ENCODE measurements around the gene ATP11C.
"Not testable (repeated sequence)": the region's sequence is repeated elsewhere in the genome, so short reads cannot be mapped to it uniquely, and the experiment has no call there.

Gene ATP11C

DNA sequence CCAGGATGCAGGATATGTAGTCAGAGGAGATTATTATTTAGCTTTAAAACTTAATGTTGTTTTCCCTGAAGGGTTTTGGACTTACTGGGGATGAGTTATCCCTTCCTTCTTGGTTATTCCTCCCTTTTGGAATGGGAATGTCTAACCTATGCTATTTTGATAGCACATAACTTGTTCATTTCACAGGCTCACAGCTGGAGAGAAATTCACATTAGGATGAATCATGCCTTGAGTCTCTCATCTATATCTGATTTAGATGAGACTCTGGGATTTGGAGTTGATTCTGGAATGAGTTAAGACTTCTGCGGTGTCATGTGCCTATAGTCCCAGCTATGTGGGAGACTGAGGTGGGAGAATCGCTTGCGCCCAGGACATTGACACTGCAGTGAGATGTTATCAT is 81.1 kb downstream of the ATP11C start:
- no peak for DNase-seq

GRCh38 chrX:139850968-139851367 is 81.9 kb downstream of the ATP11C start:
- no peak for DNase-seq

- DNase-seq: no peak
These were observed 88.0 kb downstream of the ATP11C start for GRCh38 chrX:139844884-139845283.

DNA sequence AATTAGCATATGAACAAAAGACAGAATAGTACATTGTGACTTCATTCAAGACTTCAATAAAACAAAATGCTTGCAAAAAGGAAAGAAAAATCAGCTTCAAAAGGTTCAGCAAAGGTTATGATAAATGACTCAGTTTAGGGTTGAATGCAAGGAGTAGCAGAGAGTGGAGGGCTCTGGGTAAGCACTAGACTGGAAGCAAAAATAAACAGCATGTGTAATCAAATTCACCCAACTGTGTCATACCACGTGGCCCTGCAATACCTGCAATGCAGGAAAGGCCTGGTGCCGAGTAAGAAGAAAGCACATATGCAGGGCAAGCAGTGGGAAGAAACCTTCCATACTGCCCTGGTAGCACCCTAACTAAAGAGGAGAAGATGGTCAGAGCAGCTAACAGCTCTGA is 88.7 kb downstream of the ATP11C start:
- no peak for DNase-seq

DNA sequence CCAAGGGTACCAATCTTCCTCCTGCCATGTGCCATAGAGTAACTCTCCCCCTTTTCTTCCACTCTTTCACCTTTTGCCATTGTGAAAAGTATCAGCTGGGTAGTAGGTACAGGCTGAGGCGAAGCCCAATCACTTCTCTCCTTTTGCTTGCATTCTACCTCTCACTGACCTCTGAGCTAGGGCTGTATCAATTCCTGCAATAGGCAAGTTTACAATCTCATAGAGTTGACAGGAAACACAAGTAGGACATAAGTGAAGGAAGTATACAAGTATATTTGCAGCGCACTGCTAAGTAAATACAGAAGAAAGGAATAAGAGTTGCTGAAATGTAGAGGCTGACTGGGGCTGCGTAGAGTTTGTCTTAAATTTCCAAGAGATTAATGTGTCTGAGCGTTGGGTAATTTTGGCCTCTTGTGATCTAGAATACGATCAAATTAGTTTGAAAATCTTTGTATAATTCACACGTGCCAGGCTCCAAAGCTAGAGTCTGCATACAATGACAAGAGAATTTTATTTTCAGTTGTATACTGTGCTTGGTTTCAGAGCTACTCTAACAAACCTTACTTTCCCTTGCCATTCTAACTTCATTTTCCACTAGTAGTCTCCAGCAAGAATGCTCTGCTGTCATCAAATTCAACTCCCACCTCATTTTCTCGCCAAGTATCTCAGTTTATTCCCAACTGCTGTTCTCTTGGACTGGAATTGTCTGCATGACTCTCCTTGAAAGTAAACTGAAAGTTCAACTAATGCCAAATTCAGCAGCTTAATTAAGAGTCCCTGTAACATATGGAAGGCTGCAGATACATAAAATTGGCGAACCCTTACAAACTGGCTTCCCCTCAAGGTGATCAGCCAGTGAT is 90.3 kb downstream of the ATP11C start:
- DNase-seq: no peak

- not testable (repeated sequence) for DNase-seq
These were observed 96.5 kb downstream of the ATP11C start for GRCh38 chrX:139836335-139836734.

DNA sequence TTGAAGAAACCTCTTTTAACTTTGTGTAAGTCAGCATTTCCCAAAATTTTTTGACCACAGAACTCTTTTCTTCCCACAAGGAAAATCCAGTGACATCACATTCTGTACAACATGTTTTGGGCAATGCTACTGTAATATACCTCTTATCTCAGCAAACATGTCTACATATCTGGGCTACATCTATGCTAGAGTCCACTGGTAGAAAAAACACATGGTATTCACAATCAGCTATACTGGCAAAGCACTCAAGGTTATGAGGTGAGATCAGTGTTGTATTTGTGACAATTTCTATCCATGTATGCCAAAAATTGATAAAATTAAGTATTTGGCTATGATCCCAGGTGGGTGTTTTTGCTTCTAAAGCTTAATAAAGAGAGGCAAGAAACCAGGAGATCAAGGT is 98.0 kb downstream of the ATP11C start:
- no peak for DNase-seq

GRCh38 chrX:139832718-139833309 is 100.0 kb downstream of the ATP11C start:
- DNase-seq: no peak

DNA sequence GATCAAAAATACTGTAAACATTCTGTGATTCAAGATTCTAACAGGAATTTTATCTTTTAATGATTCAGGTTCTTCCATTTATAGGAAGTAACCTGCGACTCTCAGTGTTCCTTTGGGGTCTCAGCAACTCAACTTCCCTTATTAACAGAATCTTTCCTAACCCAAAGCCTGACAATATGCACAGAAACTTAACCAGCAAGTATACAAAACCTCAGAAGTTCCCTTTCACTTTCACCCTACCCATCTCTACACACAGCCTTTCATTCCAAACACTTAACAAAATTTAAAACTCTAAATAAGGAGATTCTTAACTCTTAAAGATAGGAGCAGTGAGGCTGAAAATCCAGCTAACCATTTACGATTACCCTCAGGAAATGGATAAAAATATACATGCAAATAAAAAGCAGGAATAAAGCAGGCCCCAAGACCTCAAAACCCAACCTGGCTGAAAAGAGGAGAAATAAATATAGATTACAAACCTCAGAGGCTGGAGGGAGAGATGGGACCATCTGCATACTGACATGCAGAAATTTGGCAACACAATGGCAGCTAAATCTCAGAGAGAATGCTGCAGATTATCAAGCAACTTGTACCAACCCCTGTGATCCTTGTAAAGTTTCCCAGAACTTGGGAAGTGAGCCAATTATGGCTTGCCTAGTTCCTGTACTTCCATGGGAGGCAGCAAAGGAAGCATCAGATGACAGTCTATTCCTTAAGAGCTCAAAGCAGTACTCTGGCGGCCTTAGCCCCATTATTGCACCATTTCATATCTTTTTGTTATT is 101.0 kb downstream of the ATP11C start:
- no peak for DNase-seq

GRCh38 chrX:139831017-139831416 is 101.8 kb downstream of the ATP11C start:
- no peak for DNase-seq

DNA sequence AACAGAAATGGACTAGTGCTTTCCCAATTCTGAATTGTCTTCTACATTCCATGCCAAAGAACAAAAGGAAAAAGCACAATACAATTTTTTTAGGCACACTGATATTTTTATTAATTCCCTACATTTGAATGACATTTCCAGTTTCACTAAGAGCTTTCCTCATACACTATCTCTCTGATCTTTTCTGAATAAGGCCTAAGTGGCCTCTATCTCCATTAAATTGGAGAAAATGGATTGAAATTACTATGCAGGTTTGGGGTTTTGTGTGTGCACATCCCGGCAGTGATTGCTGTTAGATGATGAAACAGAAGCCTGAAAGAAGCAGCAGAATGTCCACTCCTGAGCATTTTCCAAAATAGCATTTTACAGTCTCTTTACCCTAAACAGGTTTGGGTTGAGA is 104.0 kb downstream of the ATP11C start:
- DNase-seq: no peak

DNA sequence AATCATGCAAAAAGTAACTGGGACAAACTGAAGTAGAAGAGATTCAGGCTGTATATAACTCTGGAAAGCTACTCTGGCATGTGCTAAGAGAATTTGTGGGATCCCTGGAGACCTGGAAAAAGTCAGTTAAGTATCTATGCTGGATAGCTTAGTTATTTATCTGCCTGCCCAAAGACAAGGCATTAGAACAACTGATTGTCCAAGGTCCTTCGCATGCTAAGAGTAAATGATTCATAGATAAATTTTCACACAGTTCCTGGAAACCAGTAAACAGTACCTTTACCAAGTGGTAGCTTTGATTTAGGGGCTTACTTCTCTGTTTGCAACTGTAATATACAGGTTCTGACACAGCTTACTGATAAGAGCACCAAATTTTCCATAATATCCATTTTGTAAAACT is 104.8 kb downstream of the ATP11C start:
- DNase-seq: no peak

- no peak for DNase-seq
These were observed 106.5 kb downstream of the ATP11C start for GRCh38 chrX:139826065-139827044.

DNA sequence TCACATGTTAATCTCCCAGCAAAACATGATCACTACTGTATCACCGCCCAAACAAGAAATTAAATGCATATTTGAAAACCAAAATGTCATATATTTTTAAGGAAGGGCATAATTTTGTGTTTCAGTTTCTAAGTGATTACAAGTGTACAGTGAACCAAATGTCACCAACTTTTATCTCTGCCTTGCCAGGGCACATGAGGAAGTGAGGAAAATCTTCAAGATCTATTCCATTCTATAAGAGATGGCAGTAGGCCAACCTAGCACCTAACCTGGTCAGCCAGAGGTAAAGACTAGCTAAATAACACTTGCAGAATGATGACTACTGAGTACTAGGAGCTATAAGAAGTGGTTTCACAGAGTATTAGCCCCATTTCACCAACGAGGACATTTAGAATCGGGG is 107.2 kb downstream of the ATP11C start:
- DNase-seq: no peak

DNA sequence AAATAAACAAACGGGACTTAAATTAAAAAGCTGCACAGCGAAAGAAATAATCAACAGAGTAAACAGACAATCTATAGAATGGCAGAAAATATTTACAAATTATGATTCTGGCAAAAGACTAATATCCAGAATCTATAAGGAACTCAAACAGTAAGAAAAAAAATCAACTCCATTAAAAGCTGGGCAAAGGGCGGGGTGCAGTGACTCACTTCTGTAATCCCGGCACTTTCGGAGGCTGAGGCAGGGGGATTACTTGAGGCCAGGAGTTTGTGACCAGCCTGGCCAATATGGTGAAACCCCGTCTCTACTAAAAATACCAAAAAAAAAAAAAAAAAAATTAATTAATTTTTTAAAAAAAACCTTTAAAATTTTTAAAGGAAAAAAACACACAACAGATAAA is 109.0 kb downstream of the ATP11C start:
- DNase-seq: no peak

DNA sequence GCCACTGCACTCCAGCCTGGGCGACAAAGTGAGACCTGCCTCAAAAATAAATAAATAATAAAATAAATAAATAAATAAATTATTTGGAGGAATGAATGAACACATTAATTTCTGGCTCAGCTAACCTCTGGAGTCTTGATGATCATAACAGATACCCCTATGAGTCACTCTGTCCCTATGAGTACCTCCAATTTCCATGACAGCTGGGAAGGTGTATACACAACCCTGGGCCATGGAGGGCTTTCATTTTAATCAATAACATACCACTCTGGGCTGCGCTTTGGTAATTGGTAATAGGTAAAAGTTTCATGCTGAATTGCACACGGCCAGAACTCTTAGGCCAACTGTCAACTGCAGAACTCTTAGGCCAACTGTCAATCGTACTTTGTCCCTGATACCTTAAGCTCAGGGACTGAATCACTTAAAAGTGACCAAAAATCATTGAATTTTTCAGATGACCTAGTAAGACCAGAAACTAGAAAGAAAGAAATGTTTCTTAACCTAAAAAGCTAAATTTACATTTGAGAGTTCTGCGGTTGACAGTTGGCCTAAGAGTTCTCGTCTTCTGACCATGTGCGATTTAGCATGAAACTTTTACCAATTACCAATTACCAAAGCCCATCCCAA is 112.4 kb downstream of the ATP11C start:
- no peak for DNase-seq

DNA sequence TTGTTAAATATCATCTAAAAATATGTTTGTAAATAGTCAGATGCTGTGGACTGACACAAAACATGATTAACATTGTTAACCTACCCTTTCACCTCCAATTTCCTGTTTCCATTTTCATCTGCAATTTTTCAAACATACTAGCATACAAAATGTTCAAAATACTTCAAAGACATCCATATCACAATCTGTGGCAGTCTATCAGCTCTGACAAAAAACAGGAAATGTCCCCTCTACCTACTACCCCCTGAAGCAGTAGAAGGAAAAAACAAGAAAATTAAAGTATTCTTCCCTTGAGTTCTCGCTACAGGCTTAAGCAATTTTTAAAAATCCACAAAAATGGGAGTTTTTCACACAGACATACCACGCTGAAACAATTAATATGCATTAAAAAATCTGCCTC is 116.6 kb downstream of the ATP11C start:
- DNase-seq: no peak

DNA sequence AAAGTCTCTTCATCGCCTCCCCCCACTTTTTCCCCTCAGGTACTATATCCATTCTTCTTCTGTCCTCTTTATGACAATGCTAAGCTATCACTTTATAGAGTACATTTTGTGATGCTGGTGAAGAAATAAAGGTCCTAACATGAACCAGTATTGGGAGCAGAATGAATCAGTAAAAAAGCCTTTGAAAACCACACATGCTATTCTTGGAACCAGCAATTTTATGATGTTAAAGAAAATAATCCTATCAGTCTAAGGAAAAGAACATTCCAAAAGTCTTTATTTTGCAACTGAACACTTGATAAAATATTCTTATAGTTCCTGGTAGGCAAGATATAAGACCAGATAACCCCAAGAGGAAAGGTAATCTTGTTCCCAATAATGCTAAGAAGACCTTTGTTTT is 117.1 kb downstream of the ATP11C start:
- DNase-seq: no peak

- DNase-seq: no peak
These were observed 120.8 kb downstream of the ATP11C start for GRCh38 chrX:139811942-139812629.

DNA sequence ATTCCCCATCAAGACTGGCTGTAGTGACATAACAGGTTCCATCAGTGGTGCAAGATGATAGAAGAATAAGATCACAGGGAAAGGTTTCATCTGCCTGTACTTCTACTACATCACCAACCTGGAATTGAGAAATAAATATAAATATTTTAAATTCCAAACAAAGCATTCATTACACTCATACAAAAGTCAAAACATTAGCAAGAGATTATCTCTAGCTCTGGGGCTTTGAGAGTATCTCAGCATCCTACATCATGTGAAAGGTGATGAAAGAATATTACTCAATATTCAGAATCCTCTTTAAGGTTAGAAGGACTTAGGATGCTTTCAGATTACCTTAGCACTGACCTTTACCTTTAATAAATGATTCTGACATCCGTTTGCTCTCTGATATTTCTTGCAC is 128.4 kb downstream of the ATP11C start:
- DNase-seq: no peak

DNA sequence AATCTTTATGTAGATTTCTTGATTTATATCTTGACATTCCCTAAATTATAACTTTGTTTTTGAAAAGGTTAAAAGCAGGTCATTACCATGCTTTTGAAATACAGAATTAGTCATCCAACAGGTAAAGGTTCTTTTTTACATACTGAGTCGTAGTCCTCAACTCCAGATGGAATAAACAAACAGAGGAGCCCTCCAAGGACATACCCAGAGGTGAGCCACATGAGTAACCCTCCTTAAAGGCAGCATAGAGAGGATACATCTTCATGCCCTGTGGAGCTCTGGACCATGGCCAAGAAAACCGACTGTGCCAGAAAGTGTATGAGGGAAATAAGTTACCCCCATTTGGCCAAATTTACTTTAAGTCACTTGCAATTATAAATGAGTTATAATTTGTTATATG is 129.6 kb downstream of the ATP11C start:
- DNase-seq: no peak

DNA sequence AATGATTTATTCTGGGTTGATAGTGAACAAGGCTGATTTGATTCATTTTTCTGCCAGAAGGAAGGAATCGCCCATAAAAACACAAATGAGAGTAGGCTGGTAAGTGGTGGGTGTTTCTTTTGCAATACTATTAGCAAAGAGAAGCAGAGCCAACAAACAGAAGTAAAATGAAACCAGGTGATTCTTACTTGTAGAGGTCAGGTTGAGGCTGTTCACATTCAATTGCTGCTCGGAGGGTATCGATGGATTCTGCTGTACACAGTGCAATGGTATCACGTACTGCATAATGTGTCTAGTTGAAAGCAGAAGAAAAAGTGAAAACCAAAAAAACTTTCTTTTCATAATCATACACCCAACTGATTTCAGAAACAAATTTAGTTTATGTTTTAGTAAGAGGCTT is 130.8 kb downstream of the ATP11C start:
- no peak for DNase-seq
